Measurements from ENCODE around the gene TMEM201. TPM values are rescaled to one million over a fixed set of nuclear protein-coding genes. Genes with fewer than 3 reads are reported as not detected.

Gene TMEM201
- polyA plus RNA-seq, 1 experiment: 1.6 TPM

GRCh38 chr1:9630331-9631111, 41.8 kb downstream of the TMEM201 start:
- DNase-seq (ENCODE audit: low read depth, low spot score): no peak
- TF ChIP-seq CTCF (IDR thresholded peaks at IDR 0.05; ENCODE audit: low read depth, low read length): no peak
- Histone ChIP-seq H3K27ac (ENCODE audit: low read depth, low read length) (no peak overlapping the region), H3K4me3 (ENCODE audit: low read depth, low read length) (no peak overlapping the region), H3K27me3 (ENCODE audit: control insufficient read depth, insufficient read depth, low read length) (peaks cover 7% of the 10 kb centered on the region), H3K9me3 (ENCODE audit: control insufficient read depth, insufficient read depth, low read length) (no peaks in the 10 kb centered on the region; the same call in 1 of the 2 replicates)
- CTCF ChIA-PET: interaction anchor here (0.5 to 1.6 kb wide), 2 partner anchors 15 to 1064 kb away, joined by 3 to 4 read pairs; no protein-coding TSS in a partner anchor
- POLR2A ChIA-PET: no interaction called here

GRCh38 chr1:9631613-9632012, 42.9 kb downstream of the TMEM201 start:
- CTCF ChIA-PET: interaction anchor here (0.6 to 1.6 kb wide), 2 partner anchors 14 to 16 kb away, joined by 4 to 6 read pairs; no protein-coding TSS in a partner anchor
- TF ChIP-seq CTCF (IDR thresholded peaks at IDR 0.05; ENCODE audit: low read depth, low read length): no peak
- Histone ChIP-seq H3K9me3 (ENCODE audit: control insufficient read depth, insufficient read depth, low read length) (no peaks in the 10 kb centered on the region; the same call in 1 of the 2 replicates), H3K27me3 (ENCODE audit: control insufficient read depth, insufficient read depth, low read length) (peaks cover 7% of the 10 kb centered on the region), H3K27ac (ENCODE audit: low read depth, low read length) (no peak overlapping the region), H3K4me3 (ENCODE audit: low read depth, low read length) (no peak overlapping the region)
- no peak for DNase-seq (ENCODE audit: low read depth, low spot score)
- POLR2A ChIA-PET: no interaction called here

- CTCF ChIA-PET: no interaction called here
- TF ChIP-seq CTCF (IDR thresholded peaks at IDR 0.05; ENCODE audit: low read depth, low read length): no peak
Observed at GRCh38 chr1:9633493-9633892, 44.8 kb downstream of the TMEM201 start.

GRCh38 chr1:9634582-9634981, 45.9 kb downstream of the TMEM201 start:
- ChIA-PET POLR2A (no interaction called here), CTCF (interaction anchor here (1.0 to 1.2 kb wide), 2 partner anchors 8 to 183 kb away, joined by 3 to 4 read pairs; no protein-coding TSS in a partner anchor)
- Histone ChIP-seq H3K27ac (ENCODE audit: low read depth, low read length) (no peak overlapping the region), H3K9me3 (ENCODE audit: control insufficient read depth, insufficient read depth, low read length) (0 out of 2 replicates have a peak, but pooled peaks cover 4% of the 10 kb centered on the region), H3K27me3 (ENCODE audit: control insufficient read depth, insufficient read depth, low read length) (peaks cover 7% of the 10 kb centered on the region), H3K4me3 (ENCODE audit: low read depth, low read length) (no peak overlapping the region)
- no peak for TF ChIP-seq CTCF (IDR thresholded peaks at IDR 0.05; ENCODE audit: low read depth, low read length)
- no peak for DNase-seq (ENCODE audit: low read depth, low spot score)

More at GRCh38 chr1:9633493-9633892, 44.8 kb downstream of the TMEM201 start:
- POLR2A ChIA-PET: no interaction called here
- Histone ChIP-seq H3K4me3 (ENCODE audit: low read depth, low read length) (no peak overlapping the region), H3K27ac (ENCODE audit: low read depth, low read length) (no peak overlapping the region), H3K9me3 (ENCODE audit: control insufficient read depth, insufficient read depth, low read length) (0 out of 2 replicates have a peak, but pooled peaks cover 4% of the 10 kb centered on the region), H3K27me3 (ENCODE audit: control insufficient read depth, insufficient read depth, low read length) (peaks cover 7% of the 10 kb centered on the region)
- no peak for DNase-seq (ENCODE audit: low read depth, low spot score)

- CTCF ChIA-PET: interaction anchor here (1.0 kb wide), 1 partner anchor 13 kb away, joined by 4 read pairs; no protein-coding TSS in a partner anchor
- TF ChIP-seq CTCF (IDR thresholded peaks at IDR 0.05; ENCODE audit: low read depth, low read length): no peak
- POLR2A ChIA-PET: no interaction called here
- H3K9me3 ChIP-seq (ENCODE audit: control insufficient read depth, insufficient read depth, low read length): 0 out of 2 replicates have a peak, but pooled peaks cover 4% of the 10 kb centered on the region
- H3K27ac ChIP-seq (ENCODE audit: low read depth, low read length): no peak overlapping the region
- no peak overlapping the region for H3K4me3 ChIP-seq (ENCODE audit: low read depth, low read length)
- peaks cover 10% of the 10 kb centered on the region for H3K27me3 ChIP-seq (ENCODE audit: control insufficient read depth, insufficient read depth, low read length)
- no peak for DNase-seq (ENCODE audit: low read depth, low spot score)
Observed at GRCh38 chr1:9639227-9639626, 50.5 kb downstream of the TMEM201 start.

All from AG04450 (cell line).